GM12878 (cell line): Measurements from ENCODE around the gene PASK. TPM values are rescaled to one million over a fixed set of nuclear protein-coding genes. Genes with fewer than 3 reads are reported as not detected.

ENCODE experiments used
- ASH2L ChIP-seq: fragments of 300-600, 200-600 bp; sonication (generic); IDR thresholded peaks from 2 replicates; pipeline ENCODE4 v1.6.1; 2017; ENCODE audit warnings: low read depth, mild to moderate bottlenecking, borderline replicate concordance
- BHLHE40 ChIP-seq, 2 experiments: fragments of 450-650 bp in 1 of 2; IDR thresholded peaks; 2 replicates each; pipeline ENCODE4 v1.6.1; 2011 to 2017; ENCODE audit warnings: low read depth in 2 of 2, borderline replicate concordance in 1 of 2, improper control_type of control experiment in 1 of 2, low read length in 1 of 2, mild to moderate bottlenecking in 1 of 2
- CHD4 ChIP-seq: fragments of 200-600 bp; sonication (generic); IDR thresholded peaks from 2 replicates; pipeline ENCODE4 v1.6.1; 2016; ENCODE audit warnings: mild to moderate bottlenecking
- ELK1 ChIP-seq: IDR thresholded peaks from 2 replicates; pipeline ENCODE4 v1.6.1; 2012; ENCODE audit warnings: low read depth, low read length, improper control_type of control experiment
- FOS ChIP-seq: IDR thresholded peaks from 3 replicates; pipeline ENCODE4 v1.6.1; 2011; ENCODE audit warnings: borderline replicate concordance; ENCODE audit not compliant: insufficient read length; ENCODE audit errors: extremely low read depth
- GABPA ChIP-seq: IDR thresholded peaks from 2 replicates; pipeline ENCODE4 v1.6.1; 2014; ENCODE audit warnings: antibody characterized with exemption, low read depth, mild to moderate bottlenecking, inconsistent platforms
- HCFC1 ChIP-seq: fragments of 150-350 bp; IDR thresholded peaks from 2 replicates; pipeline ENCODE4 v1.6.1; 2014; ENCODE audit warnings: low read length
- IRF4 ChIP-seq: IDR thresholded peaks from 2 replicates; pipeline ENCODE4 v1.6.1; 2011; ENCODE audit warnings: low read depth, low read length
- LARP7 ChIP-seq: fragments of 450-650 bp; IDR thresholded peaks from 2 replicates; pipeline ENCODE4 v1.6.1; 2017; ENCODE audit warnings: mild to moderate bottlenecking
- MLLT1 ChIP-seq: fragments of 450-650 bp; IDR thresholded peaks from 2 replicates; pipeline ENCODE4 v1.6.1; 2016; ENCODE audit warnings: mild to moderate bottlenecking
- MTA2 ChIP-seq: fragments of 450-650 bp; IDR thresholded peaks from 2 replicates; pipeline ENCODE4 v1.6.1; 2016; ENCODE audit warnings: low read depth, mild to moderate bottlenecking, moderate library complexity
- MXI1 ChIP-seq: fragments of 150-350 bp; IDR thresholded peaks from 2 replicates; pipeline ENCODE4 v1.6.1; 2011; ENCODE audit warnings: low read depth, mild to moderate bottlenecking, inconsistent platforms, low read length, improper control_type of control experiment
- MYC ChIP-seq: IDR thresholded peaks from 2 replicates; pipeline ENCODE4 v1.6.1; 2011; ENCODE audit warnings: mild to moderate bottlenecking, low read length, moderate library complexity, inconsistent platforms; ENCODE audit not compliant: insufficient read depth, insufficient replicate concordance, insufficient read length, severe bottlenecking
- NFXL1 ChIP-seq: fragments of 450-650 bp; IDR thresholded peaks from 2 replicates; pipeline ENCODE4 v1.6.1; 2017; ENCODE audit warnings: antibody characterized with exemption, mild to moderate bottlenecking, borderline replicate concordance
- PKNOX1 ChIP-seq: fragments of 450-650 bp; IDR thresholded peaks from 2 replicates; pipeline ENCODE4 v1.6.1; 2016; ENCODE audit warnings: mild to moderate bottlenecking
- SREBF1 ChIP-seq: IDR thresholded peaks from 2 replicates; pipeline ENCODE4 v1.6.1; 2012; ENCODE audit warnings: mild to moderate bottlenecking, low read length
- STAT1 ChIP-seq: fragments of 450-650 bp; conservative IDR thresholded peaks from 2 replicates; pipeline ENCODE4 v1.6.1; 2014; ENCODE audit warnings: antibody characterized with exemption, mild to moderate bottlenecking
- TARDBP ChIP-seq: IDR thresholded peaks from 2 replicates; pipeline ENCODE4 v1.6.1; 2016; ENCODE audit warnings: borderline replicate concordance
- ZBTB33 ChIP-seq: fragments of 450-650 bp; IDR thresholded peaks from 2 replicates; pipeline ENCODE4 v1.6.1; 2017; ENCODE audit warnings: mild to moderate bottlenecking
- ZSCAN29 ChIP-seq: fragments of 450-650 bp; IDR thresholded peaks from 2 replicates; pipeline ENCODE4 v1.6.1; 2017; ENCODE audit warnings: mild to moderate bottlenecking, moderate library complexity
- polyA plus RNA-seq, 11 experiments: library from polyadenylated mRNA; depleted of rRNA in 4 of 11; unstranded in 6 of 11; stranded (reverse) in 5 of 11; fragments of >200 nt; fragmentation: Nextera tagmentation in 4 of 11; fragmentation: Illumina TruSeq in 1 of 11; extraction: Ambion mirVana in 4 of 11; extraction: Trizol in 1 of 11; gene quantifications; 1 replicate in 1 of 11; 2 replicates in 10 of 11; pipeline versions ENCODE4 v1.2.1 to v1.2.3, GENCODE V29; 2011 to 2016; ENCODE audit warnings: inconsistent platforms in 2 of 11, missing spikeins in 2 of 11, low read depth in 1 of 11
- total RNA-seq, 4 experiments: library from RNA; depleted of rRNA in 3 of 4; stranded (reverse); fragments of >200 nt in 3 of 4; fragmentation: Illumina TruSeq in 1 of 4; extraction: Trizol in 1 of 4; gene quantifications; 2 replicates each; pipeline versions ENCODE4 v1.2.1 to v1.2.3, GENCODE V29; 2013 to 2021
- TF ChIP-seq, protein P1 (sequence below): IDR thresholded peaks from 2 replicates; pipeline ENCODE4 v1.6.1; 2012; ENCODE audit warnings: low read depth, low read length, improper control_type of control experiment

PASK gene
- total and polyA plus RNA-seq, 10 of the 15 experiments (the other 5 are each of a cell fraction or from before 2014, with no cell fraction given), result 9.6 to 62.2 (median 28.5) TPM

GRCh38 chr2:241149925-241150659 is 820 bp upstream of the PASK start, which contains the start of gene PPP1R7 (continued):
- TF ChIP-seq MTA2 (no peak), STAT1 (no peak), MLLT1 (0 out of 2 replicates have a peak, but pooled peaks have one; percentile 28), FOS (peak; percentile 41), HCFC1 (peak; percentile 95), CHD4 (no peak), TARDBP (no peak), BHLHE40 (IDR thresholded peaks at IDR 0.05; ENCODE audit: borderline replicate concordance in 1 of 2, low read depth in 2 of 2, low read length in 1 of 2) (peak in 1 of 2 experiments; percentile 20; a peak in 1 of 4 replicates), SREBF1 (peak; percentile 79), ASH2L (no peak), NFXL1 (no peak), ZBTB33 (no peak), GABPA (no peak), IRF4 (no peak), ELK1 (no peak), PKNOX1 (peak; percentile 37; the same call in 1 of the 2 replicates), ZSCAN29 (no peak), LARP7 (peak; percentile 48), MXI1 (peak; percentile 53), MYC (no peak)
- TF ChIP-seq, protein P1, sequence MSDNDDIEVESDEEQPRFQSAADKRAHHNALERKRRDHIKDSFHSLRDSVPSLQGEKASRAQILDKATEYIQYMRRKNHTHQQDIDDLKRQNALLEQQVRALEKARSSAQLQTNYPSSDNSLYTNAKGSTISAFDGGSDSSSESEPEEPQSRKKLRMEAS, result no peak
